Sigmoid colon (tissue), 4 donors: ENCODE measurements around the gene C11orf42.

Experiments
- CTCF ChIP-seq, 4 experiments: fragments of 450-650 bp in 3 of 4; fragments of 200-600 bp in 1 of 4; IDR thresholded peaks; one replicate each; pipeline ENCODE4 v1.5.1; 2016 to 2019; ENCODE audit warnings: antibody characterized with exemption in 4 of 4, mild to moderate bottlenecking in 3 of 4, moderate library complexity in 2 of 4
- EP300 ChIP-seq, 4 donors: sonication (generic); formaldehyde crosslinking; IDR thresholded peaks; one replicate each; pipeline ENCODE4 v1.6.1; 2017; ENCODE audit warnings: antibody characterized with exemption in 4 of 4
- POLR2A ChIP-seq, 2 donors: fragments of 450-650 bp; IDR thresholded peaks; one replicate each; pipeline ENCODE4 v1.6.1; 2016; ENCODE audit warnings: antibody characterized with exemption in 2 of 2, mild to moderate bottlenecking in 2 of 2, moderate library complexity in 2 of 2
- POLR2AphosphoS5 ChIP-seq, 4 donors: sonication (generic); formaldehyde crosslinking; IDR thresholded peaks; one replicate each; pipeline ENCODE4 v1.6.1; 2017; ENCODE audit warnings: antibody characterized with exemption in 4 of 4

DNA sequence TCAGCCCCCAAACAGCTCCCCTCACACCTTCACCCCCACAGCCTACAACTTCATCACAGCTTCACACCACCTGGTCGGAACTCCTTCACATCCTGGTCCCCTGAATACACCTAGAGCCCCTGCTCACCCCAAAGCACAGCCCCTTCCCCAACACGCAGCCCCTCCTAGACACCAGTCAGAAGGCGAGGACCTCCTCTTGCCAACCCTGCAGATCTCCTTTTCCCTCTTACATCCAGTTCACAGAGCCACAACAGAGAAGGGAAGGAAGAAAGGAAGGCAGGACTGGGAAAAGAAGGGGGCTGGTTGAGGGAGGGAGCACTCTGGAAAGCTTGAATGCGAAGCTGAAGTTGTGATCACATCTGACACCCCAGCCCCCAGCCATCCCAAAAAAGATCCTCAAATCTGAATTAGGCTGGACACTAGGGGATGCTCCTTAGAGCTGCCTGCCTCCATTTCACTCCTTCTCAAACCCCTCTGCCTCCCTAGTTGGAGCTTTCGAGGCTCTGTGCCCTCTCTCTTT is 54.9 kb downstream of the C11orf42 start:
- TF ChIP-seq CTCF (IDR thresholded peaks at IDR 0.05) (no peak), POLR2A (IDR thresholded peaks at IDR 0.05) (no peak), POLR2AphosphoS5 (IDR thresholded peaks at IDR 0.05) (no peak), EP300 (IDR thresholded peaks at IDR 0.05) (no peak)
